GM19328 (cell line): ENCODE results near the gene RABGAP1.

Experiments
- ATAC-seq: cut with Tn5 transposase; IDR thresholded peaks from one replicate; pipeline ENCODE4 v1.9.1; 2021; ENCODE audit warnings: mild to moderate bottlenecking, moderate library complexity; ENCODE audit not compliant: unreplicated experiment

The RABGAP1 gene

GRCh38 chr9:122944960-122945888, 4.4 kb downstream of the RABGAP1 start:
- no peak for ATAC-seq

- ATAC-seq = no peak
Observed at GRCh38 chr9:122946461-122947005, 5.7 kb downstream of the RABGAP1 start.

GRCh38 chr9:122948313-122948712, 7.5 kb downstream of the RABGAP1 start:
- no peak for ATAC-seq

- no peak for ATAC-seq
Observed at GRCh38 chr9:122949696-122950095, 8.9 kb downstream of the RABGAP1 start.

GRCh38 chr9:122950263-122950662, 9.4 kb downstream of the RABGAP1 start:
- no peak for ATAC-seq

- no peak for ATAC-seq
Observed at GRCh38 chr9:122951056-122951455, 10.2 kb downstream of the RABGAP1 start.

GRCh38 chr9:122954253-122954691, 13.5 kb downstream of the RABGAP1 start:
- no peak for ATAC-seq

- ATAC-seq = no peak
Observed at GRCh38 chr9:122955961-122956360, 15.1 kb downstream of the RABGAP1 start.

- ATAC-seq = no peak
Observed at GRCh38 chr9:122961139-122961538, 20.3 kb downstream of the RABGAP1 start.

- ATAC-seq = no peak
Observed at GRCh38 chr9:122975196-122975595, 34.4 kb downstream of the RABGAP1 start.

GRCh38 chr9:122978601-122979000, 37.8 kb downstream of the RABGAP1 start:
- ATAC-seq = no peak

GRCh38 chr9:122986010-122986409, 45.2 kb downstream of the RABGAP1 start:
- ATAC-seq = no peak

GRCh38 chr9:122988141-122988540, 47.3 kb downstream of the RABGAP1 start:
- ATAC-seq = no peak

GRCh38 chr9:122988920-122989621, 48.3 kb downstream of the RABGAP1 start:
- no peak for ATAC-seq

GRCh38 chr9:122991370-122991830, 50.6 kb downstream of the RABGAP1 start:
- ATAC-seq = no peak

- ATAC-seq = no peak
Observed at GRCh38 chr9:122996586-122996985, 55.8 kb downstream of the RABGAP1 start.

- no peak for ATAC-seq
Observed at GRCh38 chr9:122998448-122998847, 57.6 kb downstream of the RABGAP1 start.

GRCh38 chr9:123000371-123001068, 59.7 kb downstream of the RABGAP1 start:
- ATAC-seq = no peak

- no peak for ATAC-seq
Observed at GRCh38 chr9:123002754-123003153, 61.9 kb downstream of the RABGAP1 start.

GRCh38 chr9:123003466-123003865, 62.6 kb downstream of the RABGAP1 start:
- ATAC-seq = no peak

- ATAC-seq = no peak
Observed at GRCh38 chr9:123005964-123006363, 65.1 kb downstream of the RABGAP1 start.
